ENCODE results near the gene NAGPA. TPM values are rescaled to one million over a fixed set of nuclear protein-coding genes. Genes with fewer than 3 reads are reported as not detected.

NAGPA gene
- total and polyA plus RNA-seq, 8 donors = 3.7 to 10.0 (median 6.6) TPM

DNA sequence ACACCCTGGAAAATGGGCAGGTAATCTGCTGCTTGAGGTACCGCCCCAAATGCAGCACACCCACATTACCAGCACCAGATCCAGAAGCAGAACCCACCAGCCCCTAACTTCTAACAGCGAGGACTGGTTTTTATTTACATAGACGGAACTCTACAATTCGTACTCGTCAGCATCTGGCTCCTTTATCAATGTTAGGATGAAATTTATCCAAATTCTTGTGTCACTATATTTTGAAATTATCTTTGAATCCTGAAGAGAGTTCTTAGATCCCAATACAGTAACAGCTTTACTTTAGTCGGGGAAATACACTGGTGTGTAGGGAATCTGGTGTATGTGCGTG, 37.6 kb upstream of the NAGPA start:
- intact Hi-C loops (cut with DNase I) = no loop called here
- no peak for ATAC-seq

DNA sequence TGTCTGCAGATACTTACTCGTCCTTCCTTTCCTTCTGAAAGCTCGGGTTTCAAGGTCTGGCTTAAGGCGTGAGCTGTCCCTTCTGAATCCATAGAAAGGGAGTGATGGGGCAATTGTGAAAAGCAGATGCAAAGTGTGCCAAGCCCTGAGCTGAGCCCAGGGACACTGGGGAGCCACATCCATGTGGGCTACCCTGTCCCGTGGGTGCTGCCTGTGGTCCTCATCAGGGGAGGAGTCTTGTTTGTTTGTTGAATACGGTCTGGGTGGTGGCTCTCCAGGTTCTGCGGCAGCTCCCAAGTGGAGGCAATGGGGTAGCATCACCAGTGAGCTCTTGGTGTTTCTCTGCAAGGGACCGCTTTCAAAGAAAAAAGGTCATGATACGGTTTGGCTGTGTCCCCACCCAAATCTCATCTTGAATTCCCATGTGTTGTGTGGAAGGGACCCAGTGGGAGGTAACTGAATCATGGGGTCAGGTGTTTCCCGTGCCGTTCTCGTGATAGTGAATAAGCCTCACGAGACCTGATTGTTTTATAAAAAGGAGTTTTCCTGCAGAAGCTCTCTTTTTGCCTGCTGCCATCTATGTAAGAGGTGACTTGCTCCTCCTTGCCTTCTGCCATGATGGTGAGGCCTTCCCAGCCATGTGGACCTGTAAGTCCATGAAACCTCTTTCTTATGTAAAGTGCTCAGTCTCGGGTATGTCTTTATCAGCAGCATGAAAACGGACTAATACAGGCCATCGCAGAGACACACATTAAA, 36.9 kb upstream of the NAGPA start:
- ATAC-seq = no peak
- Histone ChIP-seq H3K9me3 (no peaks in the 10 kb centered on the region), H3K27me3 (no peaks in the 10 kb centered on the region), H3K4me3 (no peak overlapping the region), H3K27ac (peak overlapping the region in 3 of 4 donors; percentile 75 to 85 (median 76)), H3K36me3 (peaks cover 0 to 7% (median 0%) of the 10 kb centered on the region in 3 donors), H3K4me1 (peaks cover 0 to 11% (median 0%) of the 10 kb centered on the region in 3 donors)
- no peak for FAIRE-seq
- TF ChIP-seq, protein P1, sequence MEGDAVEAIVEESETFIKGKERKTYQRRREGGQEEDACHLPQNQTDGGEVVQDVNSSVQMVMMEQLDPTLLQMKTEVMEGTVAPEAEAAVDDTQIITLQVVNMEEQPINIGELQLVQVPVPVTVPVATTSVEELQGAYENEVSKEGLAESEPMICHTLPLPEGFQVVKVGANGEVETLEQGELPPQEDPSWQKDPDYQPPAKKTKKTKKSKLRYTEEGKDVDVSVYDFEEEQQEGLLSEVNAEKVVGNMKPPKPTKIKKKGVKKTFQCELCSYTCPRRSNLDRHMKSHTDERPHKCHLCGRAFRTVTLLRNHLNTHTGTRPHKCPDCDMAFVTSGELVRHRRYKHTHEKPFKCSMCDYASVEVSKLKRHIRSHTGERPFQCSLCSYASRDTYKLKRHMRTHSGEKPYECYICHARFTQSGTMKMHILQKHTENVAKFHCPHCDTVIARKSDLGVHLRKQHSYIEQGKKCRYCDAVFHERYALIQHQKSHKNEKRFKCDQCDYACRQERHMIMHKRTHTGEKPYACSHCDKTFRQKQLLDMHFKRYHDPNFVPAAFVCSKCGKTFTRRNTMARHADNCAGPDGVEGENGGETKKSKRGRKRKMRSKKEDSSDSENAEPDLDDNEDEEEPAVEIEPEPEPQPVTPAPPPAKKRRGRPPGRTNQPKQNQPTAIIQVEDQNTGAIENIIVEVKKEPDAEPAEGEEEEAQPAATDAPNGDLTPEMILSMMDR (IDR thresholded peaks at IDR 0.05) = no peak
- 88 to 91% methylated on average over 15 of the region's 15 CpGs for WGBS, 2 donors
- intact Hi-C loops (cut with DNase I) = no loop called here
- no peak for DNase-seq

More for the DNA sequence above, 37.6 kb upstream of the NAGPA start:
- 40 to 47% methylated on average over 7 of the region's 7 CpGs for WGBS, 2 donors
- Histone ChIP-seq H3K27me3 (no peaks in the 10 kb centered on the region), H3K9me3 (no peaks in the 10 kb centered on the region), H3K36me3 (peaks cover 0 to 14% (median 0%) of the 10 kb centered on the region in 3 donors), H3K4me1 (peaks cover 0 to 11% (median 0%) of the 10 kb centered on the region in 3 donors), H3K27ac (peak overlapping the region; percentile 24 to 85 (median 76)), H3K4me3 (peak overlapping the region; percentile 59 to 86 (median 74))
- no peak for DNase-seq
- TF ChIP-seq, protein P1 (IDR thresholded peaks at IDR 0.05) = no peak
- no peak for FAIRE-seq

DNA sequence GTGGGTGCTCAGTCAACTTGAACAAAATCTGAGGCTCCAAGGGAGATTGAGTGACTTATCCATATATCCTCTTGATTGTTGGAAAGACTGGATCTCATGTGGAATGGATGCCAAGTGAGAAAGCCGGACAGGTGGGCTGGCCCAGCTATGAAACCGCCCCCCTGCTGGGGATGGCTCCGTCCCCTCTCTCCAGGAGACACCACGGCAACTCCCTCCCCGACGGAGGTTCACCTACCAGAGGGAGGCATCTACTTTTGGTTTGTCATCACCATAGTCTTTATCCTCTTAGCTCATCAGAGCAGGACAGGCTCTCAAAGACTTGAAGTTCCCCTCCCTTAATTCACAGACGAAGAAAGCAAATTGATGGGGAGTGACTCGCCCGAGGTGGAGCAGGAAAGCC, 36.1 kb upstream of the NAGPA start:
- Histone ChIP-seq H3K27me3 (no peaks in the 10 kb centered on the region), H3K4me1 (peaks cover 0 to 11% (median 0%) of the 10 kb centered on the region in 3 donors), H3K36me3 (no peaks in the 10 kb centered on the region), H3K4me3 (no peak overlapping the region), H3K9me3 (no peaks in the 10 kb centered on the region), H3K27ac (no peak overlapping the region)
- WGBS, 2 donors = 91% methylated on average over 9 of the region's 9 CpGs
- intact Hi-C loops (cut with DNase I) = no loop called here
- ATAC-seq (no peak), FAIRE-seq (no peak), DNase-seq (no peak)
- TF ChIP-seq, protein P1 (IDR thresholded peaks at IDR 0.05) = no peak

DNA sequence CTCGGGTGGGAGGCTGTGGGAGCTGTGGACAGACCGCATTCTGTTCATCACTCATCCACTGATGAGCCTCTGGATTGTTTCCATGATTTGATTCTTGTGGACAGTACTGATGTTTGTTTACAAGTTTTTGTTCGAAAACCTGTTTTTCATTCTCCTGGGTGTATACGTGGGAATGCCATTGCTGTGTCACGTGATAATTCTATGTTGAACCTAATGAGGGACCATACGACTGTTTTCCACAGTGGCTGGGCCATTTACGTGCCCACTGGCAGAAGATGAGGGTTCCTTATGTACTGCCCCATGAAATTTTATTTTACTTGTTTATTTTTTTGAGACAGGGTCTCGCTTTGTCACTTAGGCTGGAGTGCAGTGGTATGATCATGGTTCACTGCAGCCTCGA, 35.3 kb upstream of the NAGPA start:
- H3K36me3 ChIP-seq = no peaks in the 10 kb centered on the region
- H3K4me3 ChIP-seq = no peak overlapping the region
- intact Hi-C loops (cut with DNase I) = no loop called here
- no peak overlapping the region for H3K27ac ChIP-seq
- H3K4me1 ChIP-seq = peaks cover 0 to 11% (median 0%) of the 10 kb centered on the region in 3 donors
- 75 to 79% methylated on average over 9 of the region's 9 CpGs for WGBS, 2 donors
- no peak for FAIRE-seq
- TF ChIP-seq, protein P1 (IDR thresholded peaks at IDR 0.05) = no peak
- ATAC-seq = no peak
- DNase-seq = no peak
- H3K9me3 ChIP-seq = no peaks in the 10 kb centered on the region
- H3K27me3 ChIP-seq = no peaks in the 10 kb centered on the region

DNA sequence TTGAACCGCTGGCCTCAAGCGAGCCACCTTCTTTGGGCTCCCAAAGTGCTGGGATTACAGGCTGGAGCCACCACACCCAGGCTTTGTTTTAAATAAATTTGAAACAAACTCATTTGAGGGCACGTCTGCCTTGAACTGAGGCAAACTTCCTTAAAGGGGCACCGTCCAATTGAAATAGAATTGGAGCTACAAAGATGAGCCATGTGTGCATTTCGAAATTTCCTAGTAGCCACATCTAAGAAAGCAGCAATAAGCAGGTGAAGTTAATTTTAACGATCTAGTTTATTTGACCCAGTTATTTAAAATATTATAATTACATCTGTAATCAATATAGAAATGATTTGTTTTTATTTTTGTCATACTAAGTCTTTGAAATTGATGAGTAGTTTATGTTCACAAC, 32.8 kb upstream of the NAGPA start:
- DNase-seq (no peak), ATAC-seq (no peak), FAIRE-seq (no peak)
- Histone ChIP-seq H3K4me1 (no peaks in the 10 kb centered on the region), H3K36me3 (no peaks in the 10 kb centered on the region), H3K27ac (no peak overlapping the region), H3K4me3 (no peak overlapping the region), H3K9me3 (no peaks in the 10 kb centered on the region), H3K27me3 (no peaks in the 10 kb centered on the region)
- TF ChIP-seq, protein P1 (IDR thresholded peaks at IDR 0.05) = no peak
- WGBS, 2 donors = 67 to 76% methylated on average over 6 of the region's 6 CpGs
- intact Hi-C loops (cut with DNase I) = no loop called here
